ENCODE data around the gene FRA10AC1. TPM values are rescaled to one million over a fixed set of nuclear protein-coding genes. Genes with fewer than 3 reads are reported as not detected.

Gene FRA10AC1
- total and polyA plus RNA-seq, 2 of the 13 experiments (the other 11 are each of a cell fraction or from before 2014, with no cell fraction given) = 5.3 to 7.4 TPM

- Histone ChIP-seq H3K9ac (ENCODE audit: insufficient read depth, low read depth, low read length) (no peak overlapping the region), H3K27ac (ENCODE audit: extremely low read length, insufficient read depth, low read length) (no peak overlapping the region), H3K4me2 (ENCODE audit: low read depth, low read length) (no peak overlapping the region), H4K20me1 (ENCODE audit: insufficient read depth, low read length) (no peaks in the 10 kb centered on the region), H3K27me3 (ENCODE audit: control insufficient read depth in 1 of 2, insufficient read depth in 2 of 2, low read length in 2 of 2) (peaks cover 0 to 14% of the 10 kb centered on the region in 2 experiments; a peak in 2 of 5 replicates), H3K79me2 (ENCODE audit: insufficient read depth, low read length) (no peaks in the 10 kb centered on the region), H3K36me3 (replicated peaks in 1 of 2; ENCODE audit: control insufficient read depth in 1 of 2, insufficient read depth in 2 of 2, low read length in 2 of 2) (no peaks in the 10 kb centered on the region), H3K9me3 (ENCODE audit: low read length) (no peaks in the 10 kb centered on the region), H3K4me3 (replicated peaks in 1 of 3; ENCODE audit: insufficient read depth in 1 of 3, low read depth in 2 of 3, low read length in 3 of 3) (no peak overlapping the region), H3K4me1 (ENCODE audit: insufficient read depth, low read length) (no peaks in the 10 kb centered on the region), H2AFZ (ENCODE audit: low read length) (no peak overlapping the region)
- in situ Hi-C loops (cut with HindIII; ENCODE audit: extremely low pct_ligation_motif_present, low pct_unique_long_range_greater_than_20kb) = no loop called here
- DNase-seq (ENCODE audit: low spot score) (no peak), ATAC-seq (no peak), FAIRE-seq (no peak)
- no TSS peak for BruUV-seq (replicated peaks)
- POLR2A ChIA-PET = no interaction called here
- CTCF ChIA-PET (ENCODE audit: low intra/inter-chr PET ratio, low total read pairs) = no interaction called here
- TF ChIP-seq GZF1 (CRISPR knock-in tag; IDR thresholded peaks at IDR 0.05) (no peak), ZNF512 (CRISPR knock-in tag; IDR thresholded peaks at IDR 0.05) (no peak), ZFYVE20 (CRISPR knock-in tag; IDR thresholded peaks at IDR 0.05; ENCODE audit: borderline replicate concordance, low read depth) (no peak)
- TF ChIP-seq, protein P1, sequence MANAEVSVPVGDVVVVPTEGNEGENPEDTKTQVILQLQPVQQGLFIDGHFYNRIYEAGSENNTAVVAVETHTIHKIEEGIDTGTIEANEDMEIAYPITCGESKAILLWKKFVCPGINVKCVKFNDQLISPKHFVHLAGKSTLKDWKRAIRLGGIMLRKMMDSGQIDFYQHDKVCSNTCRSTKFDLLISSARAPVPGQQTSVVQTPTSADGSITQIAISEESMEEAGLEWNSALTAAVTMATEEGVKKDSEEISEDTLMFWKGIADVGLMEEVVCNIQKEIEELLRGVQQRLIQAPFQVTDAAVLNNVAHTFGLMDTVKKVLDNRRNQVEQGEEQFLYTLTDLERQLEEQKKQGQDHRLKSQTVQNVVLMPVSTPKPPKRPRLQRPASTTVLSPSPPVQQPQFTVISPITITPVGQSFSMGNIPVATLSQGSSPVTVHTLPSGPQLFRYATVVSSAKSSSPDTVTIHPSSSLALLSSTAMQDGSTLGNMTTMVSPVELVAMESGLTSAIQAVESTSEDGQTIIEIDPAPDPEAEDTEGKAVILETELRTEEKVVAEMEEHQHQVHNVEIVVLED (CRISPR knock-in tag; IDR thresholded peaks at IDR 0.05; ENCODE audit: borderline replicate concordance) = no peak
- WGBS (ENCODE audit: low lambda C conversion rate) = 5% methylated on average over 6 of the region's 7 CpGs
- intact Hi-C loops (cut with micrococcal nuclease; ENCODE audit: unreplicated experiment) = no loop called here
These were observed 48.7 kb upstream of the FRA10AC1 start for GRCh38 chr10:93751124-93751523.

Data from HepG2 (cell line).